M059J (cell line): Measurements from ENCODE around the gene DLX1. TPM values are rescaled to one million over a fixed set of nuclear protein-coding genes. Genes with fewer than 3 reads are reported as not detected.

Experiments
- DNase-seq: peaks from one replicate; pipeline ENCODE4 v3.0.0-alpha.2; 2012; ENCODE audit warnings: low read depth
- total RNA-seq: library from RNA; depleted of rRNA; stranded (reverse); fragments of >200 nt; shearing (Covaris generic); gene quantifications from 2 replicates; pipeline ENCODE4 v1.2.3, GENCODE V29; 2014

The DLX1 gene
- total RNA-seq, 1 experiment from 2014 or later = 6.8 TPM

DNA sequence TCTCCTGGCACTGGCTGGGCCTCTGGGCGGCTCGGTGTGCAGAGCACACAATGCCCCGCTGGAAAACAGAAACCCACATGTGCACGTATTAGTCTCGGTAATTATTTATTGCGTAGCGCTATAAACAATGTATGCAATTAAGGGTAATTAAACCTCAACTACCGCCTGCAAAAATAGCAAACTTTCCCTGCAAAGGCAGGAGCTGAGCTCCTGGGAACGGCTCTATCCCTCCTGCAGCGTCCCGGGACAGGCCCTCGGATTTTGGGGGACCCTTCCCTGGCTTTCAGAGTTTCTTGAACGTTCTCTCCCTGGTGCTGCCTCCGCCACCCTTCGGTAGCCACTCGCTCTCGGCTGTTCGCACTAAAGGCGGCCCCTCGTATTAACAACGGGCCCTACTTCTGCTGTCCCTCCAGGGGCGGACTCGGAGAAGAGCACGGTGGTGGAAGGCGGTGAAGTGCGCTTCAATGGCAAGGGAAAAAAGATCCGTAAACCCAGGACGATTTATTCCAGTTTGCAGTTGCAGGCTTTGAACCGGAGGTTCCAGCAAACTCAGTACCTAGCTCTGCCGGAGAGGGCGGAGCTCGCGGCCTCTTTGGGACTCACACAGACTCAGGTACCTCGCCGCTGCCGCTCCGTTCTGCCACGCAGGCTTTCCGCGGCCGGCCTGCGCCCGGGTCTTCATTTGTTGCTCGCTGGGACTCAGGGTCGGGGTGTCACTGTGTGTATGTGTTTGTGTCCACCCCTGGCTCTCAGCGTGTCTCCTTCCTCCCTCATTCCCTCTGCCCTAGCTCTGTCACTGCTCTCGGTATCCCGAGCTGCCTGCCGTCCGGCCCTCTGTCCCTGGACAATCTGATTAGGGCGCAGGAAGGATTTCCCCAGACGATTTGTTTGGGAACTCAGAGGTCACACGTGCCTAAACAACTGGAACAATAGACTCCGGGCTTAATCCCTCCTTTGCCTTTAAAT, 1.2 kb downstream of the DLX1 start:
- DNase-seq = no peak

DNA sequence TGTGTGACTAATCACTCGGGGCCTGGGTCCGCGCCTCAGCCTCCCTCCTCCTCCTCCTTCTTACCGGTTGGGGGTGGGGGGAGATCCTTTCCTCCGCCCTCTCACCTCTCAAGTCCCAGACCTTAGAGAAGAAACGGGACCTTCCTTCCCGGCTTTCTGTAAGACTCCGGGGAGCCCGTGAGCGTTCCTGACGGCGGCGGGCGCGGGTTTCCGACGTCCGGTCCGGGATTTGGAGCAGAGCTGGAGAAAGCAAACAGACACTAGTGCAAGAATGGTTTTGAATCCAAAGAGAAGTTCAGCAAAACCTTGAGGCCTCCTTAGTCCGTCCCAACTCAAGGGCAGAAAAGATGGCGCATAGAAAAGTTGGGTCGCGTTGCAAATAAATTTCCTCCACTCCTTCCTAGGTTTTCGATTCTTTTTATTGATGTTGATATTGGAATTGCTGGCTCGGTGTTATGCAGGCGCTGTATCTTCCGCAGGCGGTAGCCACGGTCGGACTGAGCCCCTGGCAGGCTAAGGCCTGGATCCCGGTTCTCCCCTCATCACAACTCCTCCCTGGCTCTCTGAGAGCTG, 2.0 kb downstream of the DLX1 start:
- DNase-seq = no peak

DNA sequence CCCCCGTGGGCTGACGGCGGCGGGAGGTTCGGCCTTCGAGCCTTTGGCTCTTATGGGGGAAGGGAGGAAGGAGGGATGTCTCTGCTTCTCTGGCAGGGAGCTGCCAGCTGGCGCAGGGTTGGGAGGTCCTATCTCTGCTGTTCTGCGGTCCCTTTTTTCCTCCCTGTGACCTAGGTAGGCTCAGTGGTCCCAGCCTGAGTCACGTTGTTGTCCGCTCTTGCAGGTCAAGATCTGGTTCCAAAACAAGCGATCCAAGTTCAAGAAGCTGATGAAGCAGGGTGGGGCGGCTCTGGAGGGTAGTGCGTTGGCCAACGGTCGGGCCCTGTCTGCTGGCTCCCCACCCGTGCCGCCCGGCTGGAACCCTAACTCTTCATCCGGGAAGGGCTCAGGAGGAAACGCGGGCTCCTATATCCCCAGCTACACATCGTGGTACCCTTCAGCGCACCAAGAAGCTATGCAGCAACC, 2.5 kb downstream of the DLX1 start:
- DNase-seq = no peak

DNA sequence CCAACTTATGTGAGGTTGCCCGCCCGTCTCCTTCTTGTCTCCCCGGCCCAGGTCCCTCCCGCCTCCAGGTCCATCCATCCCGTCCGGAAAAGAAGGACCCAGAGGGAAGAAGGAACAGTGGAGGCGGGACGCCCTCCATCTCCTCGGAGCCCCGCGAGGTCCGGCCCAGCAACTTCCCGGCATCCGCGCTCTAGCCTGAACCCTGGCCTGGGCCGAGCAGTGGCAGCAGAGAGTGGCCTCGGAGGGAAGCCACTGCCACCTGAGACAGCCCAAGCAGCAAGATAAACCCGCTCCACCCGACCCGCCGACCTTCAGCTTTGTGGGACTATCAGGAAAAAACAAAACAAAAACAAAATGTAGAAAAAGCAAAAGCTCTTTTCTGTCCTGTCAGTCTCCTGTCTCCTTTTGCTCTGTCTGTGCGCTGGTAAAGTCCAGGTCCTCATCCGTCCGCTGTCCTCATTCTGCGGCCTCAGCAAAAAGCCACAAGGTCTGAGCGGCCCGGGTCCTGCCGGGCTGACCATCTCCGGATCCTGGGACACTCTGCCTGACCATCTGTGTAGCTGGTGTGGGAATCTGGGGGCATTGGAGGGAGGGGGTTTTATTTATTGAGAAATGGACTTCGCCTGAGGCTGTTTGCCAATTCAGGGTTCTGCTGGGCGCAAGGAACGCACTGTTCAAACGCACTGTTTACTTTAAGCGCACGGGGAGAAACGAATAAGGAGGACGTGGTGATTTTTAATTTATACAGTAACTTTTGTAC, 3.1 kb downstream of the DLX1 start:
- no peak for DNase-seq

GRCh38 chr2:172089005-172089504, 3.7 kb downstream of the DLX1 start:
- DNase-seq = no peak

DNA sequence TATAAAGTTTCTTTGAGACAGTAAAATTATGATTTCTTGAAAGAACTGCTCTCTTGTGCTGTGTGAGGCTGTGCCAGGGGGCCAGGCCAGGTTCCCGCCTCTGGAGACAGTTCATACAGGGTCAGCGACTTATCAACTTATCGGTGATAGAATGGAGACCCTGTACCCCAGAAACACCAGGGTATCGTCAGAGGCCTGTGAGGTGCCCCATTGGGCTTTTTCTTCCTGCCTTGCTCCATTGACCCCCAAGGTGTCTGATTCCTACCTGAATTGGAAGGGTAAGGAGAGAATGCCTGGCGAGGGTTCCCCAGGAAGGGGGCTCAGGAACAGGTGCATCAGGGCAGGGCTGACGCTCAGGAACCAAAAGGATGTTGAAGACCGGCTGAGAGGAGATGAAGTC, 4.3 kb downstream of the DLX1 start:
- no peak for DNase-seq

- no peak for DNase-seq
These were observed 5.0 kb downstream of the DLX1 start for GRCh38 chr2:172090044-172090961.

- no peak for DNase-seq
These were observed 5.8 kb downstream of the DLX1 start for GRCh38 chr2:172091000-172091641.

DNA sequence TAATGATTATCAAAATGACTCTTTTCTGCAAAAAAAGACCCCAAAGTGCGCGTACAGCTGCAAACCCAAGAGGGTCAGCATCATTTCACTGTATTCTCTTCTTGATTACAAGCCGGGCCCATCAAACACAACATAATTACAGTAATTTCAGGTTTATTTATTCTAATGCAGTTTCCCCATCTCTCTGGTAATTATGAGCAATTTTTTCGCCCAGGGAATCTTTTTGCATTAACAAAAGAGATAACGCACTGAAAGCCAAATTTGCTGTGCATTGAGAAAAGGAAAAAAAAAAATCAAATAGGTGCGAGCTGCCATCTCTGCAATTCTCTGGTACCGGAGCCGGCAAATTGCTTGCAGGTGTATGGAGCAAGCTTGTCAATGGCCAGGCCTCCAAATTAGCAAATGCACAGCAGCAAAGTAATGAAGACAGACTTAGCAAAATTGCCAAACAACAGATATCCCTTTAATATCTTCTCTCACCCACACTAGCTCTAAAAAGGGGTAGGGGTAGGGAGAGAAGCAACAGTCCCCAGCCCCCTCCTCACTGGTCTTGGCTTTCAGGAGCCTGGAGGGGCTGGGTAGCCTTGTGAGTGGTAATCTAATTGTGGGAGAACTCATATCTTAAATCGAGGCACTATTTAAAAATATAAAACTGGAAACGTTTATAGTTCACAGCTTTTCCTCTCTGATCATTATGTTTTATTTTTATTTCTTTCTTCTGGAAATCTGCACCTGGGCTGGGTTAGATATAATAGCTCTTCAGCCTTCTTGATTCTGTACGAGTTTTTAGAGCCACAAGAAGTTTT, 6.7 kb downstream of the DLX1 start:
- no peak for DNase-seq

DNA sequence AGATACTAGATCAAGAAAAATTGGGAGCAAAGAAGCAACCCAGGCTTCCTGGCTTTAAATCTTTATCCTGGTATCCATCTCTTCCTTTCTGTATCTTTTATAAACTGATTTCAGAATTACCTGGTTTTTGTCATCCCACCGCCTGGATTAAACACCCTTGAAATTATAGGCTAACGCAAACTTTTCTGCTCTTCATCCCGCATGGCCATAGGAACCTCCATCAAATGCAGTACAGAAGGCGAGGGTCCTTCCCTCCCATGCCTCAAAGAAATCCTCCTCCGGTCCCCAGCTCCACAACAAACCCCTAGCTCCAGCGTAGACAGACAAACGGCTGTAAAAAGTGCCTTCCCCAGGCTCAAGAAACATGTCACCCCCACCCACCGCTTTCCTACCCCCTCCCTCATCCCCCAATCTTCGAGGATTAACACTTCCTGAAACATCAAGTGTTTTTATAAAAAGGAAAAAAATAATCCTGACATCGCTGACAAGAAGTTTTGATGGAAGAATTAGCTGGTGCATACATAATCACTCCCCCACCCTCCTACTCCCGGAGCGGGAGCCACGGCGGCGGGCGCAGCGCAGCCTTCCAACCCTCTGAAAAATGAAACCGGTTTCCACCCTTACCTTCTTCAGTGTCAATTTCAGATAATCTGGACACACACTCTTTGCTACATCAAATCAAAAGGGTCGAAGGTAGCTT, 7.6 kb downstream of the DLX1 start:
- no peak for DNase-seq

DNA sequence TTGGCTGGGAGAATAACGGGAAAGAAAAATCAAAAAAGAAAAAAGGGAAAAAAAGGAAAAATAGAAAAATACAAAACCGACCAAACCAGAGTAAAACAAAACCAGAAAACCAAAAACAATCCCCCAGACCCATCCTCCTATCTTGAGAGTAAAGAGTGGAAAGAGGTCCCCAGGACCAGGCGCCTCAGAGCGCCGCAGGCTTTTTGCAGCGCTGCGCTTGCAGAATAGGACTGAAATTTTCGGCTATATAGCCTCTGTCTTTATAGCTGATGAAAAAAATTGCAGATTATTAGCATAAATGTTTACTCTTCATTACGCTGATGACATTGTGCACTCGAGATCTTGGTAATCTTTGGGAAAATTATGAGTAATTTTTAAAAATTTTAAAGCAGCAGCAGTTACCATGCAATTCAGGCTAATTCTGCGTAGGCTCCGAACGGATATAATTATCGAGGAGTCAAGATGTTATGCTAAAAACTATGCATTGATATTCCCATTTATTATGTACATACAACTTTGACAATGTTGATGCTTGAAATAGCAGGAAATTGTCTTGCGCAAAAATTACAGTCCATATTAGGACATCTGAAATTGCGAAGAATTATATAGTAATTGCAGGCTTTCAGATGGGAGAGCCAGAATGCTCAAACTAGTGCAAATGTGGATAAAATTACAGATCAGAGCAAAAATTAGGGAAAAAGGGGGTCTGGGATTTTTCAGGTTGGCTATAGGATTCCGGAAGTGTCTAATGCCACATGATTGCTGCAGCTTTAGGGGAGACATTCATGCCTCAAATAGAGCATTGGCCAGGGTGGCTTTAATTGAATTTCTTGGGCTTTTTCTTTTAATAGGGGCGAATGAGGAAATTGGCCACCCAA, 8.3 kb downstream of the DLX1 start:
- DNase-seq = no peak

DNA sequence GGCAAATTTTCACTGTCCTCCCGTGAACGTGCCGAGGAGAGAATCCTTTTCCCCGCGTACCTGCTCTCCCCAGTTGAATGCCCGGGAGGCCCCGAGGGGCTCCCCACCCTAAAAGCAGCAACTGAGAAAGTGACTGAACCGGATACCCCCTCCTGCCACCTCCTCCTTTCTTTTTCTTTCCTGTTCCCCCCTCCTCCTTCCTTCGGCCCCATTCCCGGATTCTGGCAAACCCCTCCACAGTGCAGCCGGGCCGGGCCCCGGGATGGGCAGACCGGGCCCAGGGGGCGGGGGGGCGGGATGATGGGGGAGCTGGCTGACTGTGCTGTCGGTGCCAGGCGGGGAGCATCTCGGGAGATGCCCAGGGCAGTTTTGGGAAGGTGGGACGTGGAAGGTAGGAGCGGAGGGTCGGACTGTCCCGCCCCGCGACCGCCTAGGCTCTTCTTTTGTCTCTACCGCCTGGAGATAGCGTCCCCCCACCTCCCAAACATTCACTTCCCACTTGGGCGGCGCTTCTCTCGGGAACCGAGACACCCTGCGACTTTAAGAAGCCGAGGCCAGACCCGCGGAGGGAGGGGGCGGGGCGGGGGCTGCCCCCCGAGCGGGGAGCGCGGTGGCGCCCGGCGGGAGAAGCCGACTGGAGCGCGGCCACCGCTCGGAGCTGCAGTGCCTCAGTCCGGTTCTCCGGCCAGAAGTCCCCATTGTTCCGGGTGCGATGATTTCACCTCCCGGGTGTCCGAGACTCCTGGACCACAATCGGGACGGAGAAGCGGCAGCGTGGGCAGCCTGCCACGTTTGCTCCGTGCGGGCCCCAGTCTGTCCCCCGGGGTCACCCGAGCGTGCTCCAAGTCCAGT, 9.2 kb downstream of the DLX1 start:
- DNase-seq = peak; percentile 60

GRCh38 chr2:172095146-172095904, 10.0 kb downstream of the DLX1 start:
- peak; percentile 95 for DNase-seq

DNA sequence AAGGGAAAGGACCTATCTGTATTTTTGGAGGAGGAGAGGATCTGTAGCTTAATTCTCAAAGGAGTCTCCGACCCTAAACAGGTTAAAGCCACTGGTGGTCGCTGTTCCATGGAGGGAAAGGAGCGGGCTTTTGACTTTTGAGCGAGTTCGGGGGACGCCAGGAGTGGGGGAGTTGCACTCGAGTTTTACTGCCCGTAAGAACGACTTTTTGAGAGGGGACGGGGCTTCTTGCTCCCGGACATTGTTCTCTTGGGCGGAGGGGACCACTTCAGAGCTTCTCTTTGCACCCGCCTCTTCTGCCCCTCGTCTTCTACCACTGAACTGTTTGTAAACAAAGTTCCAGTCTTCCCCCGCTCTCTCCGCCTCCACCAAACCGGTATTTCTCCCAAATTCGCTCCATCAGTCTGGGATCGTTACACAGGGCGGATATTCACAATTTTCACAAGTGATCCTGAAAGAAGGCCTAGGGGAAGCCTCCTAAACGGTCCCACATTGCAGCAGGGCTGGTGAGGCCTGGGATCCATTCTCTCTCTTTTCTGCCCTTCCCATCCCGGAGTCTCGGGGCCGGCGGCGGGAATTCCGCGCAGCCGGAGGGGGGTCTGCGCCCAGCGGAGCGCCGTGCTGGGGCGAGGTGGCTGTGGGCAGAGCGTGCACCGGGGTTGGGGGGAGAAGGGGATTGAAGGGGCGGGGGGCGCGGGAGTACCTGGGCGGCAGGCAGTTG, 10.8 kb downstream of the DLX1 start:
- DNase-seq = peak; percentile 56
